Tibial artery (tissue), 4 donors: Measurements from ENCODE around the gene PRKD1.

Source experiments
- DNase-seq, 2 donors: peaks; one replicate each; pipeline ENCODE4 v3.0.0-alpha.2; 2019
- H3K27ac ChIP-seq, 2 donors: fragments of 200-600 bp; sonication (generic) in 1 of 2; 1 replicate in 1 of 2; 2 replicates in 1 of 2; pipeline ENCODE4 v1.5.1; 2018 to 2019; ENCODE audit warnings: mild to moderate bottlenecking in 1 of 2
- H3K27me3 ChIP-seq, 2 donors: fragments of 200-600 bp; sonication (generic) in 1 of 2; one replicate each; pipeline versions ENCODE4 v1.5.1 to v1.6.0; 2016 to 2019
- H3K36me3 ChIP-seq, 3 donors: fragments of 200-600 bp; sonication (generic) in 2 of 3; one replicate each; pipeline ENCODE4 v1.5.1; 2016 to 2019; ENCODE audit warnings: mild to moderate bottlenecking in 2 of 3
- H3K4me1 ChIP-seq, 4 donors: fragments of 200-600 bp; sonication (generic) in 2 of 4; 1 replicate in 3 of 4; 2 replicates in 1 of 4; pipeline ENCODE4 v1.5.1; 2016 to 2019
- H3K4me3 ChIP-seq, 2 donors: fragments of 200-600 bp; sonication (generic) in 1 of 2; 1 replicate in 1 of 2; 2 replicates in 1 of 2; pipeline ENCODE4 v1.5.1; 2018 to 2019; ENCODE audit warnings: mild to moderate bottlenecking in 2 of 2
- H3K9me3 ChIP-seq, 3 donors: fragments of 200-600 bp; sonication (generic) in 1 of 3; one replicate each; pipeline ENCODE4 v1.5.1; 2016 to 2019
- CTCF ChIP-seq, 2 experiments: fragments of 200-600 bp in 1 of 2; fragments of 450-650 bp in 1 of 2; IDR thresholded peaks; one replicate each; pipeline ENCODE4 v1.5.1; 2017 to 2019; ENCODE audit warnings: antibody characterized with exemption in 2 of 2, mild to moderate bottlenecking in 1 of 2, moderate library complexity in 1 of 2
- intact Hi-C: fragments of 100-400 bp; cut with DNase I; formaldehyde crosslinking; loops from one replicate; pipeline ENCODE4 v1.15.0; 2023; ENCODE audit warnings: low total_unique reads

The PRKD1 gene

GRCh38 chr14:29799464-29800095, 128.1 kb downstream of the PRKD1 start:
- no peaks in the 10 kb centered on the region for H3K36me3 ChIP-seq
- no peak for DNase-seq
- H3K4me1 ChIP-seq = peaks cover 0 to 24% (median 0%) of the 10 kb centered on the region in 4 donors
- intact Hi-C loops = no loop called here
- H3K9me3 ChIP-seq = no peaks in the 10 kb centered on the region
- H3K4me3 ChIP-seq = no peak overlapping the region
- no peak overlapping the region for H3K27ac ChIP-seq
- H3K27me3 ChIP-seq = no peaks in the 10 kb centered on the region
- no peak for TF ChIP-seq CTCF (IDR thresholded peaks at IDR 0.05)

- peaks cover 0 to 18% (median 0%) of the 10 kb centered on the region in 4 donors for H3K4me1 ChIP-seq
- H3K4me3 ChIP-seq = no peak overlapping the region
- no peaks in the 10 kb centered on the region for H3K36me3 ChIP-seq
- no peak overlapping the region for H3K27ac ChIP-seq
- no peaks in the 10 kb centered on the region for H3K9me3 ChIP-seq
- no peaks in the 10 kb centered on the region for H3K27me3 ChIP-seq
- no peak for DNase-seq
- intact Hi-C loops = no loop called here
- TF ChIP-seq CTCF (IDR thresholded peaks at IDR 0.05) = no peak
These were observed 128.8 kb downstream of the PRKD1 start for GRCh38 chr14:29798811-29799210.

- H3K9me3 ChIP-seq = no peaks in the 10 kb centered on the region
- H3K4me3 ChIP-seq = no peak overlapping the region
- no peaks in the 10 kb centered on the region for H3K36me3 ChIP-seq
- peaks cover 0 to 14% (median 0%) of the 10 kb centered on the region in 4 donors for H3K4me1 ChIP-seq
- no peak for DNase-seq
- H3K27ac ChIP-seq = no peak overlapping the region
- TF ChIP-seq CTCF (IDR thresholded peaks at IDR 0.05) = no peak
- H3K27me3 ChIP-seq = no peaks in the 10 kb centered on the region
- intact Hi-C loops = no loop called here
These were observed 129.5 kb downstream of the PRKD1 start for GRCh38 chr14:29798108-29798663.

GRCh38 chr14:29796853-29797252, 130.8 kb downstream of the PRKD1 start:
- no peak for TF ChIP-seq CTCF (IDR thresholded peaks at IDR 0.05)
- intact Hi-C loops = no loop called here

GRCh38 chr14:29789475-29789874, 138.2 kb downstream of the PRKD1 start:
- no peak for TF ChIP-seq CTCF (IDR thresholded peaks at IDR 0.05)
- Histone ChIP-seq H3K27ac (no peak overlapping the region), H3K4me3 (no peak overlapping the region), H3K27me3 (no peaks in the 10 kb centered on the region), H3K9me3 (no peaks in the 10 kb centered on the region), H3K36me3 (no peaks in the 10 kb centered on the region), H3K4me1 (peaks cover 0 to 9% (median 0%) of the 10 kb centered on the region in 4 donors)
- intact Hi-C loops = no loop called here
- no peak for DNase-seq

More at GRCh38 chr14:29796853-29797252, 130.8 kb downstream of the PRKD1 start:
- no peak for DNase-seq
- Histone ChIP-seq H3K27ac (no peak overlapping the region), H3K27me3 (no peaks in the 10 kb centered on the region), H3K36me3 (no peaks in the 10 kb centered on the region), H3K4me3 (no peak overlapping the region), H3K9me3 (no peaks in the 10 kb centered on the region), H3K4me1 (peaks cover 0 to 7% (median 0%) of the 10 kb centered on the region in 4 donors)
